Duodenal mucosa (tissue), 2 donors: Measurements from ENCODE around the gene CAMKK1.

Experiments
- H3K27ac ChIP-seq: one replicate; pipeline ENCODE4 v1.7.0; 2013; ENCODE audit warnings: low read depth, low read length
- H3K27me3 ChIP-seq, 2 donors: one replicate each; pipeline ENCODE4 v1.7.0; 2013; ENCODE audit warnings: low read length in 2 of 2, control low read depth in 1 of 2; ENCODE audit not compliant: insufficient read depth in 2 of 2, control insufficient read depth in 1 of 2
- H3K36me3 ChIP-seq, 2 donors: one replicate each; pipeline ENCODE4 v1.7.0; 2013; ENCODE audit warnings: low read length in 2 of 2, control low read depth in 1 of 2; ENCODE audit not compliant: insufficient read depth in 2 of 2, control insufficient read depth in 1 of 2
- H3K4me1 ChIP-seq, 2 donors: one replicate each; pipeline ENCODE4 v1.7.0; 2013; ENCODE audit warnings: low read length in 2 of 2, control low read depth in 1 of 2; ENCODE audit not compliant: insufficient read depth in 2 of 2, control insufficient read depth in 1 of 2
- H3K4me3 ChIP-seq, 2 donors: one replicate each; pipeline ENCODE4 v1.7.0; 2013; ENCODE audit warnings: low read length in 2 of 2, low read depth in 1 of 2
- H3K9ac ChIP-seq, 2 donors: one replicate each; pipeline ENCODE4 v1.7.0; 2013; ENCODE audit warnings: low read length in 2 of 2, low read depth in 1 of 2
- H3K9me3 ChIP-seq, 2 donors: one replicate each; pipeline ENCODE4 v1.7.0; 2013; ENCODE audit warnings: low read length in 2 of 2, control low read depth in 1 of 2; ENCODE audit not compliant: control insufficient read depth in 1 of 2

CAMKK1 gene

DNA sequence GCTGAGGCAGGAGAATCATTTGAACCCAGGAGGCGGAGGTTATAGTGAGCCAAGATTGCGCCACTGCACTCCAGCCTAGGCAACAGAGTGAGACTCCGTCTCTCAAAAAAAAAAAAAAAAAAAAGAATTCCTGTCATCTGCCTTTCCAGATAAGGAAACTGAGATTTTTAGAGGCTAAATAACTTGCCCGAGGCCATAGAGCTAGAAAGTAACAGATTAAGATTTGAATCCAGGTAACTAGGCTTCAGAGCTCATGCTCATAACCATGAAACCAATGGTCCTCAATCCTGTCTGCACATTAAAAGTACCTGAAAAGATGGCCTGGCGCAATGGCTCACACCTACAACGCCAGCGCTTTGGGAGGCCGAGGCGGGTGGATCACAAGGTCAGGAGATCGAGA lies 56.3 kb downstream of the CAMKK1 start:
- H3K27me3 ChIP-seq = no peaks in the 10 kb centered on the region
- no peaks in the 10 kb centered on the region for H3K9me3 ChIP-seq
- peaks cover 26 to 44% of the 10 kb centered on the region in 2 donors for H3K36me3 ChIP-seq
- H3K4me1 ChIP-seq = peaks cover 11 to 18% of the 10 kb centered on the region in 2 donors
- no peak overlapping the region for H3K27ac ChIP-seq
- H3K9ac ChIP-seq = no peak overlapping the region
- H3K4me3 ChIP-seq = no peak overlapping the region

DNA sequence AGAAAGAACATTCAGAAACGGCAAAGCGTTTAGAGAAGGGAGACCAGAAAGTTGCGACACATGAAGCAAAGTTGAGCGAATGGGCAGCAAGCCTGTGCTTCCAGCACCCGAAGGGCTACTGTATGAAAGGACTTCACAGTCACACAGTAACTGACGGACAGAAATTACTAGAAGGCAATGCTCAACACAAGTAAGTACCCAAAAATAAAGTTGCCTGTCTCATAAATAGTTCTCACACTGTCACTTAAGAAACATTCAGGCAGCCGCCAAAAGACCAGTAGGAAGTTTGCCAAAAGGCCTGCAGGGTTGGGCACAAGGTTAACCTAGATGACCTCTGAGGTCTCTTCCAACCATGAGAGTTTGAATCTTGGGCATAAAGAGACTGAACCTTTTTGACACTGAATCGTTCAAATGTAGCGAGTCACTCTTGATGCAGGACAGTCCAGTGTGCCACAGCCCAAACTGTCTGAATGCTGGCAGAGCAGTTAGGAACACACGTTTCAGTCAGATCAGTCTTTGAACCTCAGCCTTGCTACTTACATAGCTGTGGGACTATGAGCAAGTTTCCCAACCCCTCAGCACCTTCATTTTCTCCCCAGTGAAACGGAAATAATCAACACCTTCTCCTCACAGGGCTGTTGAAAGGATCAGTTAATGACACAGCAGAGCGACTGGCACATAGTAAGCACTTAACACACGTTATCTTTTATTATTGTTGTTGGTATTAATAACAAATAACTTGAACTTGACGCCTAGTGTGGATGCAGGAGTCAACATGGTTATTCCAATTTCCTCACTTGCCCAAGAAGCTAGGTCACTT lies 57.2 kb downstream of the CAMKK1 start:
- H3K4me3 ChIP-seq = no peak overlapping the region
- H3K27ac ChIP-seq = no peak overlapping the region
- no peak overlapping the region for H3K9ac ChIP-seq
- no peaks in the 10 kb centered on the region for H3K9me3 ChIP-seq
- H3K36me3 ChIP-seq = peaks cover 25 to 41% of the 10 kb centered on the region in 2 donors
- H3K27me3 ChIP-seq = no peaks in the 10 kb centered on the region
- peaks cover 11 to 18% of the 10 kb centered on the region in 2 donors for H3K4me1 ChIP-seq

DNA sequence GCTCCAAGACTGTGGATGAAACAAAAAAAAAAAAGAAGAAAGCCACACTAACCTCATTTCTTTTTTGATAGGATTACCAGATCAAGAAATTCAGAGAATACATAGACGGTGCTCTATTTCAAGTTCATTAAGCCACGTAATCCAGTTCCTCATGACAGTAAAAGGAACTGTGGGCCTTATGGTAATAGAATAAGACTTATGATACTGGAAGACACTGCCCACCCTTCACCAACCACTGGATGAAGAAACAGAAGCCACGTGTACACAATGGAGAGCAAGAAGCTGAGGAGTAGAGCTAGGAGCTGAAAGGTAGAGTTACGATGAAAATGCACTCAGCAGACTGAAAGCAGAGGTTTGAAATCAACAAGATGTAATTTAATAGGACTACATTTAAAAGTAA lies 58.0 kb downstream of the CAMKK1 start:
- H3K27ac ChIP-seq = no peak overlapping the region
- H3K9me3 ChIP-seq = no peaks in the 10 kb centered on the region
- peaks cover 6 to 18% of the 10 kb centered on the region in 2 donors for H3K4me1 ChIP-seq
- H3K27me3 ChIP-seq = no peaks in the 10 kb centered on the region
- H3K36me3 ChIP-seq = peaks cover 24 to 37% of the 10 kb centered on the region in 2 donors
- no peak overlapping the region for H3K4me3 ChIP-seq
- no peak overlapping the region for H3K9ac ChIP-seq

DNA sequence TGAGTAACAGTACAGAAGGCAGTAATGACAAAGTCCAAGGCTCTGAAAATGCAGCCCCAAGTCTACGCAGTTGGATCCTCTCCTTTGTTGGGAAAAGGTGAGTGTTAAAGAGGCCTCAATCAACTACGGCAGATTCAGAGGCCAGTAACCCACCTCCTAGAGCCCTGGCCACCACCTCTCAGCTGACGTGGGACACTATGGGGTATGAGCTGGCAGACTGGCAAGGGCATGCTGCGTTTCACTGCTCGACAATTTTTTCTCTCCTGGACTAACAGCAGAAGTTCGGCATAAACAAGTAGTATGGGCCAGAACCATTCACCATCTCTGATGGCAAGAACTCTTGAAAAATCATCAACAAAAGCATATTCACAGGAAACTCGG lies 64.0 kb downstream of the CAMKK1 start:
- no peaks in the 10 kb centered on the region for H3K27me3 ChIP-seq
- no peaks in the 10 kb centered on the region for H3K9me3 ChIP-seq
- no peak overlapping the region for H3K27ac ChIP-seq
- no peak overlapping the region for H3K9ac ChIP-seq
- peaks cover 0 to 7% of the 10 kb centered on the region in 2 donors for H3K4me1 ChIP-seq
- H3K36me3 ChIP-seq = peaks cover 25 to 60% of the 10 kb centered on the region in 2 donors
- no peak overlapping the region for H3K4me3 ChIP-seq

DNA sequence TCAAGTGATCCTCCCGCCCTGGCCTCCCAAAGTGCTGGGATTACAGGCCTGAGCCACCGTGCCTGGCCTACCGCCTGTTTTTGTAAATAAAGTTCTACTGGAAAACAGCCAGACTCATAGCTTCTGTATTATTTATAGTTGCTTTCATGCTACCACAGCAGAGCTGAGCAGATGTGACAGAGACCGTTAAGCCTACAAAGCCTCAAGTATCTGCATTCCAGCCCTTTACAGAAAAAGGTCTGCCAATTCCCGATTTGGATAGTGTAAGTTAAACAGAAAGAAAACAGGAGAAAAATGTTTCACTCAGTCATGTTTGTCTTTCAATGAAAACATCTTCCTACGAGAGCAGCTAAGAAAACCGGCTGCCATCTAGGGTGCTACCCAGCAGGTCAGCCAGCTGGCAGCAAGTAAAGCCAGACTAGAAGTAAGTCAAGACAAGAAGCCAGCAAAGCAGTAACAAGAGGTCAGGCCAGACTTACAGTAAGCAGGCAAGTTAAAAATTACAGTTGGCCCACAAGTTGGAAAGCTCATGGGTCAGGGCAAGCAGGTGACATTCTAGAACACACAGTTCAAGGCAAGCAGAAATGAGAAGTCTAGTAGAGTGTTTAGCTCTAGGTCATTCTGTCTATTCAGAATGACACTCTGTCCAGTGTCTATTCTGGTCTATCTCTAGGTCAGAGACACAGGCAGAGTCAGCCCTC lies 64.6 kb downstream of the CAMKK1 start:
- no peak overlapping the region for H3K27ac ChIP-seq
- peaks cover 26 to 62% of the 10 kb centered on the region in 2 donors for H3K36me3 ChIP-seq
- H3K9ac ChIP-seq = no peak overlapping the region
- H3K27me3 ChIP-seq = no peaks in the 10 kb centered on the region
- peaks cover 0 to 7% of the 10 kb centered on the region in 2 donors for H3K4me1 ChIP-seq
- no peaks in the 10 kb centered on the region for H3K9me3 ChIP-seq
- no peak overlapping the region for H3K4me3 ChIP-seq

DNA sequence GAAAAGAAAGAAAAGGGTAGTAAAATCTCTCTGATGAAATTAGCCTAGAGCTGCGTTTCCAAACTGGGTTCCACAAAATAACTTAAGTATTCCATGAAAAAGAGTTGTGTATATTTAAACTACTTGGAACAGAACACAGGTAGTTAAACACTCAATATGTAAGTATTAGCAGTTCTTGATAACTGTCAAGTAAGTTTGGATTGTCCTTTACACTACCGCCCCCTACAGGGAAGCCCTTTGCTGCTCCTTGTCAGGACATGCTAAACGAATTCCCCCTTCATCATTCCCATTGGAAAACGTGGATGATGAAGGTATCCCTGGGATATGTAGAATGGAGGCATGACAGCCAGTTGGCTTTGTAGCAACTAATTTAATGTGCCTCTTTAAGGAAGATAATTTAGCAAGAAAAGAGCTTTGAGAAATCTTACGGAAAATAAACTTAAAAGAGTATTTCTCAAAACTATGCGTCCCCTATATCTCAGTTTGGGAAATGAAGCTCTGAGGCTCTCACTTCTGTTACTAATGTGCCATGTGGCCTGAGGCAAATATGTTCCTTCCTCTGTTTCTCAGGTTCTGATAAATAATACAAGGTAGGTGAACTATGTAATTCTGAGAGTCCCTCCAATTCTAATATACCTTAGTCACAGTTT lies 65.6 kb downstream of the CAMKK1 start:
- Histone ChIP-seq H3K27ac (no peak overlapping the region), H3K4me1 (peaks cover 0 to 7% of the 10 kb centered on the region in 2 donors), H3K9me3 (no peaks in the 10 kb centered on the region), H3K9ac (no peak overlapping the region), H3K27me3 (no peaks in the 10 kb centered on the region), H3K36me3 (peaks cover 31 to 67% of the 10 kb centered on the region in 2 donors), H3K4me3 (no peak overlapping the region)

DNA sequence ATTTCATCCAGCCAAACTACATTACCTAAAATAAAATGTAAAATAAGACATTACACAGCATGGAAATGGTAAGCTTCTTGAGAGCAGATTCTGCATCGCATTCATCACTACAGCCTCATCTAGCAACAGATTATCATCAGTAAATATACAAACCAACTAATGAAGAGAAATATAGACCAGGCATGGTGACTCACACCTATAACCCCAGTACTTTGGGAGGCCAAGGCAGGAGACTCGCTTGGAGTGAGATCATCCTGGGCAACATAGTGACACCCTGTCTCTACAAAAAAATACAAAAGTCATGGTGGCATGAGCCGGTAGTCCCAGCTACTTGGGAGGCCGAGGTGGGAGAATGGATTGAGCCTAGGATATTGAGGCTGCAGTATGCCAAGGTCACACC lies 66.7 kb downstream of the CAMKK1 start:
- no peak overlapping the region for H3K9ac ChIP-seq
- no peaks in the 10 kb centered on the region for H3K27me3 ChIP-seq
- peaks cover 0 to 7% of the 10 kb centered on the region in 2 donors for H3K4me1 ChIP-seq
- H3K4me3 ChIP-seq = no peak overlapping the region
- no peaks in the 10 kb centered on the region for H3K9me3 ChIP-seq
- no peak overlapping the region for H3K27ac ChIP-seq
- H3K36me3 ChIP-seq = peaks cover 39 to 77% of the 10 kb centered on the region in 2 donors

DNA sequence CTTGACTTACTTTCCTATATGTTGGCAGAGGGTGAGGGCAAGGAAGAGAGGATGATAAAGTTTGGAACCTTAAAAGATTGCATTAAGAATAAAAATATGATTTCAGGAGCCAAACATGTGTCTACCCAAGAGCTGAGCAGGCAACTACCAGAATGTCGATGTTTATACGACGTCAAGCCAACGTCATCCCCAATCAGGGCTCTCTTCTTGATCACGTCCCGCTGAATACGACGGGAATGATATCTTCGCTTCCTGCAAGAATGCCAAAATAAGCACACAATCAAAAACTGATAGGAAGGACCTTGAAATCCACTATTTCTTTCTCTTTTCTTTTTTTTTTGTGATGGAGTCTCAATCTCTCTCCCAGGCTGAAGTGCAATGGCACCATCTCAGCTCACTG lies 71.8 kb downstream of the CAMKK1 start:
- Histone ChIP-seq H3K4me1 (no peaks in the 10 kb centered on the region), H3K9me3 (no peaks in the 10 kb centered on the region), H3K4me3 (no peak overlapping the region), H3K27me3 (no peaks in the 10 kb centered on the region), H3K9ac (no peak overlapping the region), H3K27ac (no peak overlapping the region), H3K36me3 (peaks cover 37 to 94% of the 10 kb centered on the region in 2 donors)

DNA sequence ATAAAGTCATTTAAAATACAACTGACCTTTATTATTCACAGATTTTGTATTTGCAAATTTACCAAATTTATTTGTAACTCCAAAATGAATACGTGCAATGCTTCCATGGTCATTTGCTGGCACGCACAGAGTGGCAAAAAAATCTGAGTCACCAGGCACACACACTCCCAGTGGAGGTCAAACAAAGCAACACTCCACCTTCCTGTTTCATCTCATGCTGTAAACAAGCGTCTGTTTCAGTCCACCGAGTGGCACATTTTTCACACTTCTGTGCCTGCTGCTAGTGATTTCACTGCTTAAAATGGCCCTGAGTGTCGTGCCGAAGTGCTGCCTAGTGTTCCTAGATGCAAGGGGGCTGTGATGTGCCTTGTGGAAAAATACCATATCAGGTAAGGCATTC lies 74.1 kb downstream of the CAMKK1 start:
- H3K9me3 ChIP-seq = no peaks in the 10 kb centered on the region
- H3K27me3 ChIP-seq = no peaks in the 10 kb centered on the region
- H3K4me1 ChIP-seq = no peaks in the 10 kb centered on the region
- H3K36me3 ChIP-seq = peaks cover 47 to 94% of the 10 kb centered on the region in 2 donors
- H3K9ac ChIP-seq = no peak overlapping the region
- no peak overlapping the region for H3K4me3 ChIP-seq
- H3K27ac ChIP-seq = no peak overlapping the region
